GM19467 (cell line): Measurements from ENCODE around the gene TRAP1.
"Not testable (repeated sequence)": the region's sequence is repeated elsewhere in the genome, so short reads cannot be mapped to it uniquely, and the experiment has no call there.

ENCODE experiments used
- ATAC-seq: cut with Tn5 transposase; IDR thresholded peaks from one replicate; pipeline ENCODE4 v1.9.1; 2021; ENCODE audit warnings: mild to moderate bottlenecking, moderate library complexity; ENCODE audit not compliant: unreplicated experiment

Gene TRAP1

DNA sequence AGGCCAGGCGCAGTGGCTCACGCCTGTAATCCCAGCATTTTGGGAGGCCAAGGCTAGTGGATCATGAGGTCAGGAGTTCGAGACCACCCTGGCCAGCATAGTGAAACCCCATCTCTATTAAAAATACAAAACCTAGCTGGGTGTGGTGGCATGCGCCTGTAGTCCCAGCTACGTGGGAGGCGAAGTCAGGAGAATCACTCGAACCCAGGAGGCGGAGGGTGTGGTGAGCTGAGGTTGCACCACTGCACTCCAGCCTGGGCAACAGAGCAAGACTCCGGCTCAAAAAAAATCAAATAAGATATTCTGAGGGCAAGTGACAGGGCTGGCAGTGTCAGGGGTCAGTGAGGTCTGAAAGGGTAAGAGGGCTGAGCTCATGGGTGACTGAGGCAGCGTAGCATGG is 2.9 kb downstream of the TRAP1 start:
- ATAC-seq = not testable (repeated sequence)

DNA sequence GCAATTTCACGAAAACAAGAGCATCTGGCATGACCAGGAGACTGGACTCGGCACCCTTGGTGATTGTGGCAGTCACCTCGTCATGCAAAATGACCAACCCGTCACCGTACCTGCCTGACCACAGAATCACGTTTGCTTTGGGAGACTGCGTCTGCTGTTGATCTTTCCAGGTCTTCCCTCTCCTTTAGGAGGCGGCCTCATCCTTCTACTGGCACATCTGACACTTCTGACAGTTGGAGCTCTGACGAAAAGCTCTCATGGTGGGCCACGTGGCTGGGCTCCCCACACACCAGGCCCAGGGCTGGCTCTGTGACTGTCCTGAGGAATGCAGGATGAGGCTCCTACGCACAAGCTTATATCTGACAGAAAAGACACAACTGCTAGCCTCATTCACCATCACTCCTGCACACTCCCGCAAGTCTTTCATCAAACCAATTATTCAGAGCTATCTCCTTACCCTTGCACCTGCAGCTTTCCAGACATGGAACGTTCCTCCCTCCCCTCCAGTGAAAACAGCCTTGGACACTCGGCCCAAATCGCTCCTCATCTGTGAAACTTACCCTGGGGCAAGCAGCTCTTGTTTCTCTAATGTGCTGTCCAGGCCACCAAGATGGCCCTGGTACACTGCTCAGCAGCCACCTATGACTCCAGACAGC is 3.6 kb downstream of the TRAP1 start:
- ATAC-seq = no peak

DNA sequence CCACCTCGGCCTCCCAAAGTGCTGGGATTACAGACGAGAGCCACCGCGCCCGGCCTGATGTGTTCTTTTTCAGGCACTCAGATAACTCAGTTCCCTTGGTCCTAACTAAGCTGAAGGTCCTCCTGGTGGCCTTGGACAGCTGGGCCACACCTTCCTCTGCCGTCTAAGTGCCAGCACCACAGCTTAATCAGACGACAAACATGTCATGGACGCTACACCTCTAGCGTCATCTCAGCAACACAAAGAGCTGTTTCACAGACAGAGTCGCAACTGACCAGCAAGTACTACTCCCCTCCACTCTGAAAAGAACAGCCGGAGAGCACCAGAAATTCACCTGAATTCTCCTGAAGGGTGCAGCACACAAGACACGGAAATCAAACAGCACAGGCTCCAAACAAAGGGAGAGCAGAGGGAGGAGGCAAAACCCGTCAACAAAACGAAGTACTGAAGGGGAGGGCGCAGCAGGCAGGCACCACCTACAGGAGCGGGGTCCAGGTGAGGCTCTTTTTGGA is 4.4 kb downstream of the TRAP1 start:
- no peak for ATAC-seq

DNA sequence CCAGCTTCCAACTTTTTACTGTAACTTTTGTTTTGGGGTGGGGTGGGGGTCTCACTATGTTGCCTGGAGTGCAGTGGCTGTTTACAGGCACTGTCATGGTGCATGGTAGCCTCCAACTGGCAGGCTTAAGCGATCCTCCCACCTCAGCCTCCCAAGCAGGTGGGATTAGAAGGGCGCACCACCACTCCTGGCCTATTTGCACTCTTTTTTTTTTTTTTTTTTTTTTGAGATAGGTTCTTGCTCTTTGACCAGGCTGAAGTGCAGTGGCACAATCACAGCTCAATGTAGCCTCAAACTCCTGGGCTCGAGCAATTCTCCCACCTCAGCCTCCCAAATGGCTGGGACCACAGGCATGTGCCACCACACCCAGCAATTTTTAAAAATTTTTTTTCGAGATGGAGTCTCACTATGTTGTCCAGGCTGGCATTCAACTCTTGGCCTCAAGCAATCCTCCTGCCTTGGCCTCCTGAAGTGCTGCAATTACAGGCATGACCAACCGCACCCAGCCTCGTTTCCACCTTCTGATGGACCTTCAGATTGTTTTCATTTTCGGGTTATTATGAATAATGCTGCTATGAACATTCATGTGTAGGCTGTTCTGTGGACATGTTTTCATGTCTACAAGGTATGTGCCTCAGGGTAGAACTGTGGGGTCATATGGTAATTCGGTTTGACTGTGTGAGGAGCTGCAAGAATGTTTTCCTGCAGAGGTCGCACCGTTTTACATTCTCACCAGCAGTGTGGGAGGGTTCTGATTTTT is 10.9 kb downstream of the TRAP1 start:
- ATAC-seq = no peak

DNA sequence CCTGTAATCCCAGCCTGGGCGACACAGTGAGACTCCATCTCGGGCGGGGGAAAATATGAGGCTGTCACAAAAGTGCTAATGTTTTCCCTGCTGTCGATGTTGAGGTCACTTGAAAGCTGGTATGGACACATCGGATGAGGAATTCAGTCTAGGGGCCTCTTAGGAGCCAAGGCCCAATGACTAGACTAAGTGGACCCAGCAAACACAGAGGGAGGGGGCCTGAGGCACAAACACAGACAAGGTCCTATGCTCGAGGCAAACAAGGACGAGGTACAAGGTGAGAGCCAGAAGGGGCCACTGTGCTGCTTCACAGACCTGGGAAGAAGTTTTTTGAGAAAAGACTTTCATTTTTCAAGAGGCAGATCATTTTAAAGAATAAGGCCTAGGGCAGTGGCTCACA is 15.2 kb downstream of the TRAP1 start:
- no peak for ATAC-seq

DNA sequence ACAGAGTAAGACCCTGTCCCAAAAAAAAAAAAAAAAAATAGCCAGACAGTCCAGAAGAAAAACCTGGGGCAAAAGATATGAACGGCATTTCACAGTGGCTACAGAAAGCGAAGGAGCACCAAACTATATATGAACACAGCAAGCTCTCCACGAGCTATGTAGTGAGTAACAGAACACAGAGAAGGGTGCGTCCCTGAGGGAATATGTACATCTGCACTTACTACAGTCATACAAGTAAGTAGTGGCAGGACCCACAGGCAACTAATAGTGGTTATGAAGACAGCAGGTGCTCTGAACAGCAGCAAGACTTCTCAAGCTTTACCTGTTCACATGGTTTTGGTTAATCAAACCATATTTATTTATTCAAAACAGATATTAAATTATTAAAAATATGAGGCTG is 15.8 kb downstream of the TRAP1 start:
- no peak for ATAC-seq

GRCh38 chr16:3698941-3699340 is 18.4 kb downstream of the TRAP1 start:
- ATAC-seq = no peak

DNA sequence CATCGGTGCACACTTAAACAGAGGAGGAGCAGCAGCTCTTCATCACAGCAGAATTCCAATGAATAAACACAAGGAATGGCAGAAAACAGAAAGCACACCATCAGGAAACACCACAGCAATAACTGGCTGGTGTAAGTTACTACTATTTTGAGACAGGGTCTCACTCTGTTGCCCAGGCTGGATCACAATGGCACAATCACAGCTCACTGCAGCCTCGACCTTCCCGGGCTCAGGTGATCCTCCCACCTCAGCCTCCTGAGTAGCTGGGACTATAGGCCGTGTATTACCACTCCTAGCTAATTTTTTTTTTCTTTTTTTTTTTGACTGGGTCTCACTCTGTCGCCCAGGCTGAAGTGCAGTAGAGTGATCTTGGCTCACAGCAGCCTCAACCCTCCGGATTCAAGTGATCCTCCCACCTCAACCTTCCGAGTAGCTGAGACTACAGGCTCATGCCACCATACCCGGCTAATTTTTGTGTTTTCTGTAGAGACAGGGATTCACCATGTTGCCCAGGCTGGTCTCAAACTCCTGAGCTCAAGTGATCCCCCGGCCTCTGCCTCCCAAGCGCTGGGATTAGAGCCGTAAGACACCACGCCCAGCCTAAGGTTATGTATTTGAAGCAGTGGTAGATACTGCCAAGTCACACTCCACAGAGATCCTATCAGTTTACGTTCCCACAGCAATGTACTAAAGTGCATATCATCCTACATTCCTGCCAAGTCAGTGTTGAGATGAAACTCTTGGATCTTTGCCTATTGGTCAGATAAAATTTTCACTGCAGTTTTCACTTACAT is 20.7 kb downstream of the TRAP1 start:
- no peak for ATAC-seq

DNA sequence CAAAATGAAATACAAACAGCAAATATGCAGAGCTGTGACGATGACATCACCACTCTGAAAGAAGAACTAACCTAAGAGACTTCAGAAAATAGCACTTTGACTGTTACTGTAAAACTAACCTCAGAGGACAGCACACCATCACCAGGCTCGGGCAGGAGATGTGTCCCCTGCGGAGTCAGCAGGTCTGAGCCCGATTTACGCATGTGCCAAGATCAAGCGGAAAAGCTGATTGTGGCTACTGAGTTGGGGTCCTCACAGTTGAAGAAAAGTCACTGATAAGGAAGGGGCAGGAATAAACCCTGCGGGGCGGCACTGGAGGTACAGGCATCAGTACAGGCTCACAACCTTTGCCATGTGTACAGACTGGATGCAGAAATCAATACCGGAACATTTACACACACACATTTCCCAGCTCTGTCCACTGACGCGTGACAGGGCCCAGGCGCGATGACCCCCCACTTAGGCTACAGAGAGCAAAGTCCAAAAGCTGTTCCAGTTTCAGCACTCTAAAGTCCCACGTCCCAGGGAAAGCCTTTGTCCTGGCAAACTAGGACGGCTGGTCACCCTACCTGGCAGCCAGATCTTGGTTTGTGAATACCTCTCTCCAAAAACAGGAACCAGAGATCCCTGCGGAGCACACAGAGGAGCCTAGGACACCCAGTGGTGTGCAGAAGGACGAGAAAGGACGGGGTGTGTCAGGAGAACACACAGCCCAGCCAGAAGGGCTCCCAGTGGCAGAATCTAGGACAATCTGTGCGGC is 21.5 kb downstream of the TRAP1 start:
- no peak for ATAC-seq

- ATAC-seq = no peak
Measured at GRCh38 chr16:3694051-3694450, 23.3 kb downstream of the TRAP1 start.

DNA sequence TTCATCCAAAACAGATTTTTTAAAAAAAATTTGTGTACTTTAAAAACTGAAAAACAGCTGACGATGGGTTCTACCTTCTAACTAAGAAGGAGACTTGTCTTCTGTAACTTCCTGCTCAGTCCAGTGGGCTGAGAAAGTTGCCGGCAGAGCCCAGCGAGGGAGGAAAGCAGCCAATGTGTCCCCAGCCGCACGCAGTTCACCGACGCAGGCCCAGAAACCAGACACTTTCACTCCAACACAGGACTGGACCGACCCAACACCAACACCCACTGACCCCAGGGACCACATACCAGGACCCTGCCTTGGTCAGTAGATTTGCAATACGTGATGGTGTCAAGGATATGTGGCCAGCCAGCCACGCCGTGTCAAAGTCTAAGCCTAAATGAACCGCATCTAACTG is 25.6 kb downstream of the TRAP1 start:
- no peak for ATAC-seq

GRCh38 chr16:3690980-3691720 is 26.2 kb downstream of the TRAP1 start:
- no peak for ATAC-seq

DNA sequence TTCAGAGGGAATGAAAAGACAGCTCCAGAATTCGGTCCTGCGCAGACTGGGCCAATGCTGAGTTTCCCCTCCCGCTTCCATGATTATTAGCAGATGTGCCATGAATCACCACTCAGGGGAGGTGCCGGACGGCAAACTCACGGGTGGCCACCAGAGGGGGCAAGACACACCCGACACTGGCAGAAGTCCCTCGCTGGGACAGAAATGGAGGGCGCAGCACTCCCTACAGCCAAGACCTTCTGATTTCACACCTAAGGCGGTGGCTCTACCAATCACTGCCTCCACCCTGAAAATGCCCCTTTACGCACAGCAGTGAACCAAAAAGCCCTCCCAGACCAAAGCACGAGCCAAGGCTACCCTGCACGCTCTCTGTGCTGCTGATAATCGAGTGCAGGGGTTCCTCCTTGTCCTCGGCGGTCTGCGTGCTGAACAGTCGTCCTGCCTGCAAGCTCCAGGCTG is 26.8 kb downstream of the TRAP1 start:
- ATAC-seq = peak; percentile 90

DNA sequence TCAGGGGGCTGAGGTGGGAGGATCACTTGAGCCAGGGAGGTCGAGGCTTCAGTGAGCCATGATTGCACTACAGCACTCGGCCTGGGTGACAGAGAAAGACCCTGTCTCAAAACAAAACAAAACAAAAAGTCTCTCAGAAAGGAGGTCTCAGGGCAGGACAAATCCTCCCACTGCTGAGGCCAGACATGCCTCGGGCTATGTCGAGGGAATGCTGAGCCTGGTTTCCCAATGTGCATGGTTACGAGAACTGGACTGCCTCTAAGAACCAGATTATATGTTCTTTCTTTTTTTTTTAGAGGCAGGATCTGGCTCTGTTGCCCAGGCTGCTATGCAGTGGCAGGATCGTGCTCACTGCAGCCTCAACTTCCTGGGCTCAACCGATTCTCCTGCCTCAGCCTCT is 27.6 kb downstream of the TRAP1 start:
- ATAC-seq = no peak

DNA sequence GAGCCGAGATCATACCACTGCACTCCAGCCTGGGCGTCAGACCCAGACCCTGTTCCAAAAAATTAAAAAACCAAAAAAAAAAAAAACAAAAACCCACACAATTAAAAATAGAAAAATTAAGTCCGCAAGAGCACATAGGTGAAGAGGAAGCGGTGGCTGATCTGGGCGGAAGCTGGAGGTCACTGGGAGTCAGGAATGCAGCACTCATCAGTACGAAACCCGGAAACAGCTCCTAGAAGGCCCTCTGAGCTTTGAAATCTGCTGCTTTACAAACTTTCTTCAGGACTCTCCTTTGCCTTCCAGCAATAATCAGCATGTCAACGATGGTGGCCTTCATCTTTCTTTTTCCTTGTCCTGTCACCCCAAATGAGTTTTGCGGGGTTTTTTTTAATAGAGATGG is 29.5 kb downstream of the TRAP1 start:
- ATAC-seq = no peak

- ATAC-seq = no peak
Measured at GRCh38 chr16:3687021-3687420, 30.3 kb downstream of the TRAP1 start.

DNA sequence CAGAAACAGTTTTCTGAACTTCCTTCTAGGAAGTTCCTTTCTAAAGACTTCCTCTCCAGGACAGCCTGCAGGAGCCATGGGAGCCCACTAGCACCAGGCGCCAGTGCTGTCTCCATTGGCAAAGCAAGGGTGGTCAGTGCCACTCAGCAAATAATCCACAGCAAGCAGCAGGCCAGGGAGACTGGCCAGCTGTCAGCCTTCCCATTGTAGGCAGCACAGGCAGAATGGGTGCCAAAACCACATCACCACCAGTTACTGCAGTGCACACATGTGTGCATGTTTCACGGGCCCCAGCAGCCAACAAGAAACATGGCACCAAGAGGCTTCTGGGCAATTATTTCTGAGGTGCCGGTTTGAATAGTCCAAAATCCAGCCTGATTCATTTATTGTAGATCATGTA is 36.1 kb downstream of the TRAP1 start:
- no peak for ATAC-seq

DNA sequence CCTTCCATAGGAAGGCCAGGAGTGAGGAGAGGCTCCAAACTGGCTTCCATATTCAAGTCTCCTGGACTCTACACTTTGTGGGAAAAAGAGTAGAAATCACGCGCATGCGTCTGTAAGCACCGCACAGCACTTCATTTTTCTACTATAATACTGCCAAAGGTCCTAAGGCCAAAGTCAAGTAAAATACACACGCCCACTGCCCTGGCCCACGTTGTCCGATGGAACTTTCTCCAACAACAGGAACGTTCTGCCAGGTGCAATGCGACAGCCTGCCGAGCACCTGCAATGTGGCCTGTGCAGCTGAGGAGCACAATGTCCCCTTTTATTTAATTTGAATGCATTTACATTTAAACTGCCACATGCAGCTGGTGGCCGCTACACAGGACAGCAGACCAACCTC is 39.3 kb downstream of the TRAP1 start:
- ATAC-seq = no peak

GRCh38 chr16:3675601-3676130 is 41.7 kb downstream of the TRAP1 start:
- no peak for ATAC-seq
